ENCODE measurements around the gene S100B. TPM values are rescaled to one million over a fixed set of nuclear protein-coding genes. Genes with fewer than 3 reads are reported as not detected.

Gene S100B
- total and polyA plus RNA-seq, 2 donors (not counting 3 experiments of a cell fraction or from before 2014, with no cell fraction given): not detected

DNA sequence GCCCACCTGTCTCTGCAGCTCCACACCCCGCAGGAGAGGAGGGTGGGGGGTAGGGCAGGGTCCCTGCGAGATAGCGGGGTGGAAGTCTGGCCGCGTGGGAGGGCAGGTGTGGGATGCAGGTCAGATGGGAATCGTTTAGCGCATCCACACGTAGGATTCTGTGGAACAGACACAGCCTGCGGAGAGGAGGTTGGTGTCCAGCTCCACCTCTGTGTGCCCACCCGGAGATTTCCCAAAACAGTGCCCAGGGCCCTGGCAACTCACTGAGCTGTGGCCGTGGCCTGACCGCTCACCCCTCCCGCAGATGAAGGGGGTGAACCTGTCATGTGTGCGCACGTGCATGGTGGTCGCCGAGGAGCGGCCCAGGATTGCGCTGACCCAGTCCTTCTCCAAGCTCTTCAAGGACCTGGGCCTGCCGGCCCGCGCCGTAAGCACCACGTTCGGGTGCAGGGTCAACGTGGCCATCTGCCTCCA is 46.9 kb downstream of the S100B start:
- intact Hi-C loops (cut with micrococcal nuclease) (no loop called here), dilution Hi-C loops (cut with MboI; ENCODE audit: extremely low pct_ligation_motif_present, low sequenced_read_pairs) (no loop called here)
- FAIRE-seq (no peak), DNase-seq (ENCODE audit: low read depth, low spot score) (no peak)
- Histone ChIP-seq H3K4me3 (replicated peaks in 1 of 3; ENCODE audit: insufficient read depth in 1 of 3, low read depth in 1 of 3, low read length in 3 of 3) (no peak overlapping the region), H3K4me1 (ENCODE audit: control insufficient read depth, extremely low read depth, insufficient read depth, low read length) (peaks cover 7% of the 10 kb centered on the region), H3K4me2 (ENCODE audit: insufficient read depth, low read length) (no peak overlapping the region), H3K9ac (replicated peaks; ENCODE audit: extremely low read depth, insufficient read depth, low read length) (no peak overlapping the region), H3K27ac (ENCODE audit: insufficient read depth, low read depth, low read length) (no peak overlapping the region), H4K20me1 (replicated peaks; ENCODE audit: control insufficient read depth, extremely low read depth, insufficient read depth, low read length) (no peaks in the 10 kb centered on the region), H3K79me2 (ENCODE audit: control insufficient read depth, insufficient read depth, low read length) (no peaks in the 10 kb centered on the region), H3K9me1 (replicated peaks; ENCODE audit: control insufficient read depth, extremely low read depth, insufficient read depth, low read length) (no peaks in the 10 kb centered on the region), H3K27me3 (ENCODE audit: control insufficient read depth in 2 of 2, insufficient read depth in 2 of 2, low read length in 2 of 2) (no peaks in the 10 kb centered on the region), H2AFZ (ENCODE audit: low read depth, low read length) (no peak overlapping the region), H3K9me3 (replicated peaks; ENCODE audit: control insufficient read depth, insufficient read depth, low read length) (no peaks in the 10 kb centered on the region), H3K36me3 (ENCODE audit: control insufficient read depth in 2 of 2, extremely low read depth in 1 of 2, insufficient read depth in 2 of 2, low read length in 2 of 2) (peaks cover 8 to 61% of the 10 kb centered on the region in 2 experiments)
- ChIA-PET POLR2A (no interaction called here), CTCF (interaction anchor here (2.2 kb wide), 1 partner anchor 81 kb away, joined by 14 read pairs; no protein-coding TSS in a partner anchor)
- BruUV-seq (replicated peaks): no TSS peak
- TF ChIP-seq JUN (IDR thresholded peaks at IDR 0.05; ENCODE audit: borderline replicate concordance, insufficient read depth, insufficient read length, low read depth) (no peak), POLR2A (IDR thresholded peaks at IDR 0.05; ENCODE audit: low read depth, low read length) (no peak), FOS (IDR thresholded peaks at IDR 0.05; ENCODE audit: borderline replicate concordance, insufficient read depth, low read length) (no peak), EZH2 (IDR thresholded peaks at IDR 0.05; ENCODE audit: borderline replicate concordance, low read depth, low read length, severe bottlenecking) (no peak), POLR2AphosphoS5 (IDR thresholded peaks at IDR 0.05; ENCODE audit: insufficient read depth, low read depth, low read length) (no peak), MYC (IDR thresholded peaks at IDR 0.05; ENCODE audit: low read depth, low read length) (no peak), GATA2 (IDR thresholded peaks at IDR 0.05; ENCODE audit: insufficient read depth, insufficient read length, low read depth, low read length) (no peak)
- TF ChIP-seq, protein P1, sequence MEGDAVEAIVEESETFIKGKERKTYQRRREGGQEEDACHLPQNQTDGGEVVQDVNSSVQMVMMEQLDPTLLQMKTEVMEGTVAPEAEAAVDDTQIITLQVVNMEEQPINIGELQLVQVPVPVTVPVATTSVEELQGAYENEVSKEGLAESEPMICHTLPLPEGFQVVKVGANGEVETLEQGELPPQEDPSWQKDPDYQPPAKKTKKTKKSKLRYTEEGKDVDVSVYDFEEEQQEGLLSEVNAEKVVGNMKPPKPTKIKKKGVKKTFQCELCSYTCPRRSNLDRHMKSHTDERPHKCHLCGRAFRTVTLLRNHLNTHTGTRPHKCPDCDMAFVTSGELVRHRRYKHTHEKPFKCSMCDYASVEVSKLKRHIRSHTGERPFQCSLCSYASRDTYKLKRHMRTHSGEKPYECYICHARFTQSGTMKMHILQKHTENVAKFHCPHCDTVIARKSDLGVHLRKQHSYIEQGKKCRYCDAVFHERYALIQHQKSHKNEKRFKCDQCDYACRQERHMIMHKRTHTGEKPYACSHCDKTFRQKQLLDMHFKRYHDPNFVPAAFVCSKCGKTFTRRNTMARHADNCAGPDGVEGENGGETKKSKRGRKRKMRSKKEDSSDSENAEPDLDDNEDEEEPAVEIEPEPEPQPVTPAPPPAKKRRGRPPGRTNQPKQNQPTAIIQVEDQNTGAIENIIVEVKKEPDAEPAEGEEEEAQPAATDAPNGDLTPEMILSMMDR (IDR thresholded peaks at IDR 0.05; ENCODE audit: extremely low read depth in 1 of 2, insufficient read depth in 1 of 2, low read depth in 1 of 2, low read length in 2 of 2): no peak
- TF ChIP-seq, protein P2, sequence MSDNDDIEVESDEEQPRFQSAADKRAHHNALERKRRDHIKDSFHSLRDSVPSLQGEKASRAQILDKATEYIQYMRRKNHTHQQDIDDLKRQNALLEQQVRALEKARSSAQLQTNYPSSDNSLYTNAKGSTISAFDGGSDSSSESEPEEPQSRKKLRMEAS (IDR thresholded peaks at IDR 0.05; ENCODE audit: insufficient read depth, insufficient read length): no peak

Data from endothelial cell of umbilical vein (primary cell).